ENCODE results near the gene MRPS2.

- no peak for TF ChIP-seq CTCF (IDR thresholded peaks at IDR 0.05)
- no peak for TF ChIP-seq POLR2A (IDR thresholded peaks at IDR 0.05)
- no peak for TF ChIP-seq POLR2AphosphoS5 (IDR thresholded peaks at IDR 0.05)
Measured at GRCh38 chr9:135476561-135477355, 23.7 kb upstream of the MRPS2 start.
